PFSK-1 (cell line): ENCODE results near the gene MEGF6.

Experiments
- POLR2AphosphoS5 ChIP-seq: IDR thresholded peaks from 2 replicates; pipeline ENCODE4 v1.6.1; 2012; ENCODE audit warnings: low read depth, mild to moderate bottlenecking, control low read depth, low read length, moderate library complexity
- REST ChIP-seq, 2 experiments: IDR thresholded peaks; 2 replicates each; pipeline versions ENCODE4 v1.6.1 to v1.8.0; 2011 to 2012; ENCODE audit warnings: low read depth in 2 of 2, low read length in 2 of 2, control low read depth in 1 of 2, inconsistent platforms in 1 of 2, mild to moderate bottlenecking in 1 of 2, moderate library complexity in 1 of 2; ENCODE audit not compliant: insufficient read depth in 1 of 2

- TF ChIP-seq REST (IDR thresholded peaks at IDR 0.05; ENCODE audit: insufficient read depth in 1 of 2, low read depth in 2 of 2, low read length in 2 of 2) (no peak), POLR2AphosphoS5 (no peak)
Observed at GRCh38 chr1:3590951-3591865, 20.1 kb downstream of the MEGF6 start.
